GM23338 (cell line): ENCODE measurements around the gene AGFG1. TPM values are rescaled to one million over a fixed set of nuclear protein-coding genes. Genes with fewer than 3 reads are reported as not detected.

Experiments used
- ATAC-seq: fragments of 200-7000 bp; cut with Tn5 transposase; 3 replicates; pipeline ENCODE4 v1.9.1; 2020
- DNase-seq: peaks from one replicate; pipeline ENCODE4 v3.0.0-alpha.2; 2015; ENCODE audit warnings: low spot score
- H2AFZ ChIP-seq: fragments of 200-600 bp; sonication (generic); 2 replicates; pipeline ENCODE4 v1.8.0; 2016; ENCODE audit warnings: antibody characterized with exemption, mild to moderate bottlenecking, moderate library complexity
- H3F3A ChIP-seq: fragments of 200-600 bp; sonication (generic); replicated peaks from 2 replicates; pipeline ENCODE4 v1.8.0; 2017; ENCODE audit warnings: antibody characterized with exemption, mixed run types, low read depth
- H3K27ac ChIP-seq: fragments of 200-600 bp; sonication (generic); 2 replicates; pipeline ENCODE4 v1.6.1; 2016; ENCODE audit warnings: low read depth
- H3K27me3 ChIP-seq: fragments of 200-600 bp; sonication (generic); 2 replicates; pipeline ENCODE4 v1.8.0; 2016; ENCODE audit warnings: mild to moderate bottlenecking, mixed run types, moderate library complexity; ENCODE audit not compliant: insufficient read depth
- H3K36me3 ChIP-seq: fragments of 200-600 bp; sonication (generic); 2 replicates; pipeline ENCODE4 v1.8.0; 2016; ENCODE audit warnings: mild to moderate bottlenecking; ENCODE audit not compliant: insufficient read depth
- H3K4me1 ChIP-seq: fragments of 200-600 bp; sonication (generic); 2 replicates; pipeline ENCODE4 v1.8.0; 2016; ENCODE audit warnings: mild to moderate bottlenecking, moderate library complexity; ENCODE audit not compliant: insufficient read depth
- H3K4me2 ChIP-seq: fragments of 200-600 bp; sonication (generic); 2 replicates; pipeline ENCODE4 v1.7.1; 2017; ENCODE audit warnings: mixed run types
- H3K4me3 ChIP-seq: fragments of 200-600 bp; sonication (generic); 2 replicates; pipeline ENCODE4 v1.6.1; 2016; ENCODE audit warnings: mixed run types
- H3K79me2 ChIP-seq: fragments of 200-600 bp; sonication (generic); replicated peaks from 2 replicates; pipeline ENCODE4 v1.8.0; 2017; ENCODE audit warnings: mild to moderate bottlenecking; ENCODE audit not compliant: insufficient read depth
- H3K9me2 ChIP-seq: fragments of 200-600 bp; sonication (generic); 2 replicates; pipeline ENCODE4 v1.8.0; 2017; ENCODE audit not compliant: insufficient read depth
- H4K20me1 ChIP-seq: fragments of 200-600 bp; sonication (generic); replicated peaks from 2 replicates; pipeline ENCODE4 v1.8.0; 2017; ENCODE audit warnings: mild to moderate bottlenecking; ENCODE audit not compliant: insufficient read depth
- H3K27ac Mint-ChIP-seq: 2 replicates; pipeline ENCODE4 v1.8.0; 2020; ENCODE audit warnings: inconsistent platforms, mild to moderate bottlenecking, moderate library complexity, mixed read lengths
- H3K27me3 Mint-ChIP-seq: 3 replicates; pipeline ENCODE4 v1.8.0; 2022; ENCODE audit warnings: low read depth, mild to moderate bottlenecking, moderate library complexity, mixed read lengths, inconsistent platforms; ENCODE audit not compliant: insufficient read depth, poor library complexity
- H3K36me3 Mint-ChIP-seq: 3 replicates; pipeline ENCODE4 v1.8.0; 2021; ENCODE audit warnings: low read depth, mild to moderate bottlenecking, inconsistent platforms, moderate library complexity, mixed read lengths
- H3K4me1 Mint-ChIP-seq: 3 replicates; pipeline ENCODE4 v1.8.0; 2020; ENCODE audit warnings: mild to moderate bottlenecking, inconsistent platforms, mixed read lengths
- H3K4me3 Mint-ChIP-seq: 3 replicates; pipeline ENCODE4 v1.8.0; 2021; ENCODE audit warnings: moderate library complexity, mild to moderate bottlenecking, inconsistent platforms, mixed read lengths
- H3K9me3 Mint-ChIP-seq: 3 replicates; pipeline ENCODE4 v1.8.0; 2020; ENCODE audit warnings: moderate library complexity, mild to moderate bottlenecking, inconsistent platforms, mixed read lengths
- CREB1 ChIP-seq: fragments of 250-450 bp; sonication (Bioruptor Pico); IDR thresholded peaks from 2 replicates; pipeline ENCODE4 v1.5.0; 2020; ENCODE audit warnings: low read depth, mild to moderate bottlenecking, moderate library complexity
- ETS1 ChIP-seq: IDR thresholded peaks from 2 replicates; pipeline ENCODE4 v1.6.1; 2016; ENCODE audit warnings: antibody characterized with exemption
- EZH2 ChIP-seq: fragments of 200-600 bp; sonication (generic); IDR thresholded peaks from one replicate; pipeline ENCODE4 v1.8.0; 2017; ENCODE audit warnings: antibody characterized with exemption, mild to moderate bottlenecking, low read depth; ENCODE audit not compliant: unreplicated experiment
- EZH2phosphoT487 ChIP-seq: fragments of 200-600 bp; sonication (generic); IDR thresholded peaks from one replicate; pipeline ENCODE4 v1.8.1; 2018; ENCODE audit warnings: antibody characterized with exemption; ENCODE audit not compliant: unreplicated experiment
- JUNB ChIP-seq: IDR thresholded peaks from one replicate; pipeline ENCODE4 v1.6.1; 2016; ENCODE audit warnings: antibody characterized with exemption; ENCODE audit not compliant: unreplicated experiment
- NANOG ChIP-seq: IDR thresholded peaks from 2 replicates; pipeline ENCODE4 v1.6.1; 2016; ENCODE audit warnings: antibody characterized with exemption, borderline replicate concordance
- POLR2AphosphoS5 ChIP-seq: IDR thresholded peaks from 2 replicates; pipeline ENCODE4 v1.6.1; 2016; ENCODE audit warnings: antibody characterized with exemption, low read depth
- REST ChIP-seq: IDR thresholded peaks from one replicate; pipeline ENCODE4 v1.6.1; 2018; ENCODE audit warnings: antibody characterized with exemption; ENCODE audit not compliant: unreplicated experiment
- STAT1 ChIP-seq: IDR thresholded peaks from one replicate; pipeline ENCODE4 v1.6.1; 2016; ENCODE audit warnings: antibody characterized with exemption; ENCODE audit not compliant: unreplicated experiment
- ZNF114 ChIP-seq: fragments of 250-450 bp; sonication (Bioruptor Pico); IDR thresholded peaks from 2 replicates; pipeline ENCODE4 v1.5.0; 2020; ENCODE audit warnings: mild to moderate bottlenecking, moderate library complexity
- ZNF331 ChIP-seq: fragments of 250-450 bp; sonication (Bioruptor Pico); IDR thresholded peaks from 2 replicates; pipeline ENCODE4 v1.5.0; 2020; ENCODE audit warnings: low read depth, mild to moderate bottlenecking, moderate library complexity
- ZNF462 ChIP-seq: fragments of 250-450 bp; sonication (Bioruptor Pico); IDR thresholded peaks from 2 replicates; pipeline ENCODE4 v1.5.0; 2020; ENCODE audit warnings: mild to moderate bottlenecking, moderate library complexity
- polyA plus RNA-seq: library from polyadenylated mRNA; unstranded; fragments of >200 nt; fragmentation: Nextera tagmentation; extraction: Ambion mirVana; gene quantifications from 2 replicates; pipeline ENCODE4 v1.2.1, GENCODE V29; 2016
- total RNA-seq: library from RNA; depleted of rRNA; stranded (reverse); fragments of >200 nt; shearing (Covaris generic); gene quantifications from 2 replicates; pipeline ENCODE4 v1.2.3, GENCODE V29; 2014
- TF ChIP-seq, protein P1 (sequence below), 2 experiments: fragments of 200-600 bp in 1 of 2; sonication (generic) in 1 of 2; conservative IDR thresholded peaks; 2 replicates each; pipeline versions ENCODE4 v1.5.1 to v1.6.1; 2016 to 2017; ENCODE audit warnings: antibody characterized with exemption in 2 of 2, low read depth in 2 of 2, mild to moderate bottlenecking in 2 of 2, moderate library complexity in 1 of 2

Gene AGFG1
- total and polyA plus RNA-seq, 2 experiments from 2014 or later = 14.5 to 113 TPM

DNA sequence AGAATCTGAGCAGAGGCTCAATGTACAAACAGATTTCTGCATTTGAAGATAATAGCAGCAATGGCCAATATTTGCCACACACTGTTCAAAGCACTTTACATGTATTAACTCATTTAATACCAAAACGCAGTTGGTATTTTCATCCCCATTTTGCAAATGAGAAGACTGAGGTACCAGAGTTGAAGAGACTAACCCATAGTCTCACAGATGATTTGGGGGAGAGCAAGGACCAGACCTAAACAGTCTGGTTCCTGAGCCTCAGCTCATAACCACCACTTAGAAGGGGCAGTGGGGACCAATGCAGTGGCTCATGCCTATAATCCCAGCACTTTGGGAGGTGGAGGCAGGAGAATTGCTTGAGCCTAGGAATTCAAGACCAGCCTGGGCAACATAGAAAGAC lies 18.1 kb upstream of the AGFG1 start:
- H3K4me1 ChIP-seq = peaks cover 10% of the 10 kb centered on the region; the same call in 1 of the 2 replicates
- H3K9me2 ChIP-seq = no peaks in the 10 kb centered on the region
- TF ChIP-seq, protein P1, sequence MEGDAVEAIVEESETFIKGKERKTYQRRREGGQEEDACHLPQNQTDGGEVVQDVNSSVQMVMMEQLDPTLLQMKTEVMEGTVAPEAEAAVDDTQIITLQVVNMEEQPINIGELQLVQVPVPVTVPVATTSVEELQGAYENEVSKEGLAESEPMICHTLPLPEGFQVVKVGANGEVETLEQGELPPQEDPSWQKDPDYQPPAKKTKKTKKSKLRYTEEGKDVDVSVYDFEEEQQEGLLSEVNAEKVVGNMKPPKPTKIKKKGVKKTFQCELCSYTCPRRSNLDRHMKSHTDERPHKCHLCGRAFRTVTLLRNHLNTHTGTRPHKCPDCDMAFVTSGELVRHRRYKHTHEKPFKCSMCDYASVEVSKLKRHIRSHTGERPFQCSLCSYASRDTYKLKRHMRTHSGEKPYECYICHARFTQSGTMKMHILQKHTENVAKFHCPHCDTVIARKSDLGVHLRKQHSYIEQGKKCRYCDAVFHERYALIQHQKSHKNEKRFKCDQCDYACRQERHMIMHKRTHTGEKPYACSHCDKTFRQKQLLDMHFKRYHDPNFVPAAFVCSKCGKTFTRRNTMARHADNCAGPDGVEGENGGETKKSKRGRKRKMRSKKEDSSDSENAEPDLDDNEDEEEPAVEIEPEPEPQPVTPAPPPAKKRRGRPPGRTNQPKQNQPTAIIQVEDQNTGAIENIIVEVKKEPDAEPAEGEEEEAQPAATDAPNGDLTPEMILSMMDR (conservative IDR thresholded peaks at IDR 0.05; ENCODE audit: low read depth in 2 of 2) = no peak
- TF ChIP-seq REST (no peak), ZNF114 (CRISPR knock-in tag) (no peak), STAT1 (no peak), CREB1 (CRISPR knock-in tag) (no peak), ZNF462 (CRISPR knock-in tag) (no peak), ETS1 (no peak), JUNB (no peak), EZH2 (no peak), EZH2phosphoT487 (no peak), ZNF331 (CRISPR knock-in tag) (no peak), NANOG (no peak), POLR2AphosphoS5 (no peak)
- H3K27ac ChIP-seq = no peak overlapping the region
- Mint-ChIP-seq H3K9me3 (no peaks in the 10 kb centered on the region; the same call in 2 of the 3 replicates), H3K36me3 (no peaks in the 10 kb centered on the region), H3K27ac (no peak overlapping the region), H3K4me3 (no peak overlapping the region), H3K4me1 (peaks cover 13% of the 10 kb centered on the region), H3K27me3 (peaks cover 5% of the 10 kb centered on the region)
- H3K4me2 ChIP-seq = no peak overlapping the region
- H2AFZ ChIP-seq = no peak overlapping the region
- H3F3A ChIP-seq = no peaks in the 10 kb centered on the region
- H3K36me3 ChIP-seq = no peaks in the 10 kb centered on the region
- H3K27me3 ChIP-seq = no peaks in the 10 kb centered on the region
- no peaks in the 10 kb centered on the region for H3K79me2 ChIP-seq
- H3K4me3 ChIP-seq = no peak overlapping the region
- H4K20me1 ChIP-seq = no peaks in the 10 kb centered on the region
- DNase-seq = no peak
- no peak for ATAC-seq
